NCI-H1436 treated with DMSO at 0.1 percent for 48 hours (cell line): ENCODE results near the gene HRH1.
"Not testable (repeated sequence)": the region's sequence is repeated elsewhere in the genome, so short reads cannot be mapped to it uniquely, and the experiment has no call there.

Experiments used
- DNase-seq: peaks from one replicate; lab custom pipeline; 2025; lab: John Stamatoyannopoulos, UW

Gene HRH1

GRCh38 chr3:11154036-11154952, at the start of gene HRH1:
HRH1 (plus strand) TSS chr3:11154493; CDS start chr3:11259038, 104,545 bp downstream.
- no peak for DNase-seq

GRCh38 chr3:11113316-11113715, 41.0 kb upstream of the HRH1 start:
- not testable (repeated sequence) for DNase-seq

- DNase-seq: no peak
Measured at GRCh38 chr3:11115548-11115947, 38.7 kb upstream of the HRH1 start.

- DNase-seq: no peak
Measured at GRCh38 chr3:11116336-11117059, 37.8 kb upstream of the HRH1 start.

- DNase-seq: no peak
Measured at GRCh38 chr3:11117591-11117990, 36.7 kb upstream of the HRH1 start.

- no peak for DNase-seq
Measured at GRCh38 chr3:11118181-11118682, 36.1 kb upstream of the HRH1 start.

GRCh38 chr3:11120091-11120805, 34.0 kb upstream of the HRH1 start:
- DNase-seq: no peak

GRCh38 chr3:11126653-11127052, 27.6 kb upstream of the HRH1 start:
- no peak for DNase-seq

GRCh38 chr3:11128682-11129632, 25.3 kb upstream of the HRH1 start:
- no peak for DNase-seq

- no peak for DNase-seq
Measured at GRCh38 chr3:11130385-11130784, 23.9 kb upstream of the HRH1 start.

GRCh38 chr3:11131371-11131770, 22.9 kb upstream of the HRH1 start:
- no peak for DNase-seq

- DNase-seq: not testable (repeated sequence)
Measured at GRCh38 chr3:11131886-11132285, 22.4 kb upstream of the HRH1 start.

GRCh38 chr3:11132861-11133260, 21.4 kb upstream of the HRH1 start:
- no peak for DNase-seq

GRCh38 chr3:11134794-11135193, 19.5 kb upstream of the HRH1 start:
- DNase-seq: no peak

- DNase-seq: no peak
Measured at GRCh38 chr3:11136116-11136515, 18.2 kb upstream of the HRH1 start.

- no peak for DNase-seq
Measured at GRCh38 chr3:11136830-11137626, 17.3 kb upstream of the HRH1 start.

GRCh38 chr3:11137627-11137959, 16.7 kb upstream of the HRH1 start:
- no peak for DNase-seq

GRCh38 chr3:11138371-11138770, 15.9 kb upstream of the HRH1 start:
- no peak for DNase-seq

- DNase-seq: no peak
Measured at GRCh38 chr3:11140030-11140712, 14.1 kb upstream of the HRH1 start.

GRCh38 chr3:11140713-11141104, 13.6 kb upstream of the HRH1 start:
- no peak for DNase-seq
